Measurements from ENCODE around the gene NHSL2.
A peak's percentile ranks its signal among the peaks of the same experiment; 100 is the strongest.

GRCh38 chrX:72100824-72101351, 190.2 kb downstream of the NHSL2 start:
- no peak for TF ChIP-seq CTCF (IDR thresholded peaks at IDR 0.05; ENCODE audit: low read depth, low read length)
- TF ChIP-seq EZH2phosphoT487 (IDR thresholded peaks at IDR 0.05; ENCODE audit: low read depth): peak; percentile 65; the same call in 1 of the 2 replicates
